Fibroblast of lung (primary cell): ENCODE data around the gene PTPN2.

Experiments used
- CTCF ChIP-seq, 2 donors: IDR thresholded peaks in 1 of 2; conservative IDR thresholded peaks in 1 of 2; 1 replicate in 1 of 2; 2 replicates in 1 of 2; pipeline ENCODE4 v1.5.1; 2011 to 2012; ENCODE audit warnings: low read length in 2 of 2, control low read depth in 1 of 2, inconsistent platforms in 1 of 2, low read depth in 1 of 2, mild to moderate bottlenecking in 1 of 2
- EZH2 ChIP-seq: IDR thresholded peaks from 2 replicates; pipeline ENCODE4 v1.5.1; 2012; ENCODE audit warnings: low read length, control low read depth, mild to moderate bottlenecking; ENCODE audit errors: missing control alignments

- no peak for TF ChIP-seq CTCF (conservative IDR thresholded peaks at IDR 0.05 in 1 of 2, IDR thresholded peaks at IDR 0.05 in 1 of 2; ENCODE audit: low read depth in 1 of 2, low read length in 2 of 2)
- TF ChIP-seq EZH2, result no peak
These were observed 72.7 kb downstream of the PTPN2 start for GRCh38 chr18:12811191-12811950.
